ENCODE results near the gene IDE.
"Not testable (repeated sequence)": the region's sequence is repeated elsewhere in the genome, so short reads cannot be mapped to it uniquely, and the experiment has no call there.

The IDE gene

DNA sequence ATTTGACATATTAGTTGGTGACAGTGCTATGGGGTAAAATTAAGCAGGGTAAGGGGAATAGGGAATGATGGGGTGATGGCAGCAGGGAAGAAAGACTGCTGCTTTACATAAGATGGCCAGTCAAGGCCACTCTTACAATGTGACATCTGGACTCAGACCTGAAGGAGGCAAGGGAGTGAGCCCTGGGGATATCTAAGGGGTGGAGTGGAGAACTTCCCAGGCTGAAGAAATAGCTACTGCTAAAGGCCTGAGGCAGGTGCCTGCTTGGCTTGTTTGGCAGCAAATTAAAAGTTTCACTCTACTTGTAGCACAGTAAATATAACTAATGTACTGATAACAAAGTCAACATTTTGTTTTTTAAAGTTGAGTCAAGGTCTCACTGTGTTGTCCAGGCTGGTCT, 93.5 kb downstream of the IDE start:
- Histone ChIP-seq H3K36me3 (ENCODE audit: control insufficient read depth in 1 of 2, insufficient read depth in 2 of 2, low read length in 2 of 2) (peaks cover 26 to 51% of the 10 kb centered on the region in 2 donors), H3K4me1 (ENCODE audit: control insufficient read depth in 1 of 2, insufficient read depth in 2 of 2, low read length in 2 of 2) (no peaks in the 10 kb centered on the region), H3K27me3 (ENCODE audit: low read depth, low read length) (no peaks in the 10 kb centered on the region), H3K27ac (ENCODE audit: low read length) (no peak overlapping the region), H3K4me3 (ENCODE audit: low read depth in 1 of 2, low read length in 2 of 2) (no peak overlapping the region), H3K9me3 (ENCODE audit: control insufficient read depth in 1 of 2, low read length in 2 of 2) (no peaks in the 10 kb centered on the region)

DNA sequence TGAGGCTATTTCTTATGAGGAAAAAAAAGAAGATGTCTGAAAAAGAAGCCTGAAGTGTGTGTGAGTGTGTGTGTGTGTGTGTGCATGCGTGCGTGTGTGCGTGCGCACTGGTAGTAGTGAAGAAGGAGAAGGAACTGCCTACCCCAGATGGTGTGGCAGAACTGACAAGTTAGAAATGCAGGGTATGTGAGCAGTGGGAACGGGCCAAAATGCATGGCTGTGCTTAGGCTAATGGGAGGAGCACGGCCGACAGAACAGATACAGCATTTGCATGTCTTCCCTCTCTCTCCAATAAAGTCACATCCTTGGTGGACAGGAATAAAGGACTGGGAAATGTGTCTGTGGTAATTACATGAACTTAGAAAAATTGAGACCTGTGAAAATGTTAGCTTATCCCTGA, 94.3 kb downstream of the IDE start:
- Histone ChIP-seq H3K4me1 (ENCODE audit: control insufficient read depth in 1 of 2, insufficient read depth in 2 of 2, low read length in 2 of 2) (no peaks in the 10 kb centered on the region), H3K27ac (ENCODE audit: low read length) (no peak overlapping the region), H3K36me3 (ENCODE audit: control insufficient read depth in 1 of 2, insufficient read depth in 2 of 2, low read length in 2 of 2) (peaks cover 26 to 51% of the 10 kb centered on the region in 2 donors), H3K27me3 (ENCODE audit: low read depth, low read length) (no peaks in the 10 kb centered on the region), H3K9me3 (ENCODE audit: control insufficient read depth in 1 of 2, low read length in 2 of 2) (no peaks in the 10 kb centered on the region), H3K4me3 (ENCODE audit: low read depth in 1 of 2, low read length in 2 of 2) (no peak overlapping the region)

DNA sequence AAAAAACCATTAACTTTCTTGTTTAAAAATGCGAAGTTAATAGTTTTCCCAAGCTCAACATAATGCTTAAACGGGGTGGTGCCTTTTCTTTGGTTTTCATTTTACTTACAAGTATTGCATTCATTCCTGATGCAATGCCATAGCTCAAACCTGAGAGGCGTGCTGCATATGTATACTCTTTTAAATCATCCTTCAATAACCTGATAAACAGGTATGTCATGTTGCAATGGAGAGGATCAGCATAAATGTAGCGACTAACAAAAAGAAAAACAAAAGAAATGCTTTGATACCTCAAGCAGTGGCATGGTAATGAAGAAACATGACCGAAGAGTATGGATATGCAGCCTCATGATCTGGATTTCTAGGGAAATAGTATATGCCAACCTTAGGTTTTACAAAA, 95.4 kb downstream of the IDE start:
- no peak overlapping the region for H3K4me3 ChIP-seq (ENCODE audit: low read depth in 1 of 2, low read length in 2 of 2)
- H3K27me3 ChIP-seq (ENCODE audit: low read depth, low read length), result no peaks in the 10 kb centered on the region
- peaks cover 22 to 49% of the 10 kb centered on the region in 2 donors for H3K36me3 ChIP-seq (ENCODE audit: control insufficient read depth in 1 of 2, insufficient read depth in 2 of 2, low read length in 2 of 2)
- H3K27ac ChIP-seq (ENCODE audit: low read length), result no peak overlapping the region
- H3K9me3 ChIP-seq (ENCODE audit: control insufficient read depth in 1 of 2, low read length in 2 of 2), result no peaks in the 10 kb centered on the region
- no peaks in the 10 kb centered on the region for H3K4me1 ChIP-seq (ENCODE audit: control insufficient read depth in 1 of 2, insufficient read depth in 2 of 2, low read length in 2 of 2)

DNA sequence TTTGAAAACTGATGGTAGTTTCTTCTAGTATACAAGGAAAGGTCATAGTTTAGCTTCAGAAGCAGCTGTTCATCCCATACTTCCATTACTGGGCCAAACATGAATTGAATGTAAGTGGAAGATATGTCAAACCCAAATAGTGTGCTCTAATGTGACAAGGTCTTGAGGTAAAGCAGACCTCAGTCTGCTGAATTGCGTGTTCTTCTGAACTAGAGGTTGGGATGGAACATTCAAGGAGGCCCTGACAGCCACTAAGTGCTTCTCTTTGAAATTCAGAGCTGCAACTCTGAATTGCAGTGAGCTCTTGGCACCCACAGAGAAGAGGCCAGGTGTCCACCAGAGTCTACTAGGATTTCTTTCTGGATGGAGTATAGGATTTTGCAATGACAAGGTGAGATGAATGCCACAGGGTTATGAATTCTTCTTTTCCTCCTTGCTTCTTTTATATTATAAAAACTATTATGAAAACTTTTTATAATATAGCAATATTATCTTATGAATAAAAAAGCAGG, 98.5 kb downstream of the IDE start:
- no peak overlapping the region for H3K4me3 ChIP-seq (ENCODE audit: low read depth in 1 of 2, low read length in 2 of 2)
- peaks cover 17 to 40% of the 10 kb centered on the region in 2 donors for H3K36me3 ChIP-seq (ENCODE audit: control insufficient read depth in 1 of 2, insufficient read depth in 2 of 2, low read length in 2 of 2)
- H3K9me3 ChIP-seq (ENCODE audit: control insufficient read depth in 1 of 2, low read length in 2 of 2), result no peaks in the 10 kb centered on the region
- no peak overlapping the region for H3K27ac ChIP-seq (ENCODE audit: low read length)
- no peaks in the 10 kb centered on the region for H3K27me3 ChIP-seq (ENCODE audit: low read depth, low read length)
- no peaks in the 10 kb centered on the region for H3K4me1 ChIP-seq (ENCODE audit: control insufficient read depth in 1 of 2, insufficient read depth in 2 of 2, low read length in 2 of 2)

DNA sequence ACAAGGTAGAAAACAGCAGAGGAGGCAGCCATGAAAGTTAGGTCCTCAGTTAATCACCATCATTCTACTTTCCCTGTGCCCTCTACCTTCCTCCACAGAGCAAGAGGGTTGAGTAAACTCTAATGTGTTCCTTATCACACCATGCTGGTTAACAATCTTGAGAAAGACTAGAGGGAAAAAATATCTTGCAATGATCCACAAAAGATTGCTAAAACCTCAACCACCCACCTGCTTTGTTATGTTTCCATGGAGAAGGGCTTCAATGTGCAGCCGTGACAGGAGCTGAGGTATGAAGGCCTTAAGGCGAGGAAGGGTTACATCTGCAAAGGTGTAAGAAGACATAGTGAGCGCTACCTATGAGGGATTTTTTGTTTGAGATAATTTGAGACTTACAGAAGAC, 103.9 kb downstream of the IDE start:
- Histone ChIP-seq H3K27ac (ENCODE audit: low read length) (no peak overlapping the region), H3K4me3 (ENCODE audit: low read depth in 1 of 2, low read length in 2 of 2) (no peak overlapping the region), H3K27me3 (ENCODE audit: low read depth, low read length) (no peaks in the 10 kb centered on the region), H3K36me3 (ENCODE audit: control insufficient read depth in 1 of 2, insufficient read depth in 2 of 2, low read length in 2 of 2) (peaks cover 30 to 45% of the 10 kb centered on the region in 2 donors), H3K9me3 (ENCODE audit: control insufficient read depth in 1 of 2, low read length in 2 of 2) (no peaks in the 10 kb centered on the region), H3K4me1 (ENCODE audit: control insufficient read depth in 1 of 2, insufficient read depth in 2 of 2, low read length in 2 of 2) (no peaks in the 10 kb centered on the region)

DNA sequence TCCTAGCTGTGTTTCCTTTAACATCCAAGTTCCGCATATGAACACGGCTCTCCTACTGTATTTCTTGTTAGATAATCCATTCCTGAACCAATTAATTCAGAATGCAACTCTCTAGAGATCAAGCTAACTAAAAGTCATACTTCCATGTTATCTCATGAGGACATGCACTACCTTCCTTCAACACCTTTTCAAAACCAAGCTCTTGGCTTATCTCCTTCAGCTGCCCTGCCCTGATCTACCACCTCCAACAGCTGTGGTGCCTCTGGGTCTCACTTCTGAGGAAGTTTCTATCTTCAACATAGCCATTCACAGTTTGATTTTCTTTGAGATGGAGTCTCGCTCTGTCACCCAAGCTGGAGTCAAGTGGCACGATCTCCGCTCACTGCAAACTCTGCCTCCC, 109.5 kb downstream of the IDE start:
- no peak overlapping the region for H3K4me3 ChIP-seq (ENCODE audit: low read depth in 1 of 2, low read length in 2 of 2)
- peaks cover 45 to 58% of the 10 kb centered on the region in 2 donors for H3K36me3 ChIP-seq (ENCODE audit: control insufficient read depth in 1 of 2, insufficient read depth in 2 of 2, low read length in 2 of 2)
- no peak overlapping the region for H3K27ac ChIP-seq (ENCODE audit: low read length)
- H3K9me3 ChIP-seq (ENCODE audit: control insufficient read depth in 1 of 2, low read length in 2 of 2), result no peaks in the 10 kb centered on the region
- H3K4me1 ChIP-seq (ENCODE audit: control insufficient read depth in 1 of 2, insufficient read depth in 2 of 2, low read length in 2 of 2), result no peaks in the 10 kb centered on the region
- H3K27me3 ChIP-seq (ENCODE audit: low read depth, low read length), result no peaks in the 10 kb centered on the region

DNA sequence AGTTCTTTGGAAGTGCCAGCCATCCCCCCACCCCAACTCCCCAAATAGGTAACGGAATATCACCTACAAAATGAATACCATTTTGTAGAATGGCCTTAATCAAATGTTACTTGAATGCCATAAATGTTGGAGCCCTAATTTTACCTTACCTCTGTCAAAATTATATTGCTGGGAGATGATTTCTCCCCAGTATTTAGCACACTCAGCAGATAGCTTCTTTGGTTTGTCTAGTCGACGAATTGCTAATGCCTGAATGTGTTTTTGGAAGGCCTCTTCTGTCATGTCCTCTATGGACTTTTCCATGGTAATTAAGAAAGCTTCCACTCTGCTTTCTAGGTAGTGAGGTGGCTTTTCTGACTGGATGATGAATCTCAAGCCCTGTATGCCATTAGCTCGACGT, 110.3 kb downstream of the IDE start:
- no peaks in the 10 kb centered on the region for H3K9me3 ChIP-seq (ENCODE audit: control insufficient read depth in 1 of 2, low read length in 2 of 2)
- no peaks in the 10 kb centered on the region for H3K4me1 ChIP-seq (ENCODE audit: control insufficient read depth in 1 of 2, insufficient read depth in 2 of 2, low read length in 2 of 2)
- no peak overlapping the region for H3K27ac ChIP-seq (ENCODE audit: low read length)
- peaks cover 38 to 52% of the 10 kb centered on the region in 2 donors for H3K36me3 ChIP-seq (ENCODE audit: control insufficient read depth in 1 of 2, insufficient read depth in 2 of 2, low read length in 2 of 2)
- no peak overlapping the region for H3K4me3 ChIP-seq (ENCODE audit: low read depth in 1 of 2, low read length in 2 of 2)
- H3K27me3 ChIP-seq (ENCODE audit: low read depth, low read length), result no peaks in the 10 kb centered on the region

DNA sequence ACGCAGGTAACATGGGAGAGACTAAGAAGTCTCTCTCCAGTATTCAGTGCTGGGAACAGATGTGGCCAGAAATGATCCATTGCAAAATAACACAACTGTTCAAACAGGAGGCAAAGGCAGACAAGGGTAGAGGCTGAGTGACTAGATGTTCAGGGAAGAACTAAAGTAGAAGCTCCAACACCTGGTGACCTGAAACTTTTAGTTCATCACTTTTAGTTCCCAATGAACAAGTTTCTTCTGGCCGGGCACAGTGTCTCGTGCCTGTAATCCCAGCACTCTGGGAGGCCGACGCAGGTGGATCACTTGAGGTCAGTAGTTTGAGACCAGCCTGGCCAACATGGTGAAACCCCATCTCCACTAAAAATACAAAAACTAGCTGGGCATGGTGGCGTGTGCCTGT, 118.9 kb downstream of the IDE start:
- peaks cover 9 to 37% of the 10 kb centered on the region in 2 donors for H3K36me3 ChIP-seq (ENCODE audit: control insufficient read depth in 1 of 2, insufficient read depth in 2 of 2, low read length in 2 of 2)
- H3K27ac ChIP-seq (ENCODE audit: low read length); H3K9me3 ChIP-seq (ENCODE audit: control insufficient read depth in 1 of 2, low read length in 2 of 2); H3K27me3 ChIP-seq (ENCODE audit: low read depth, low read length); H3K4me1 ChIP-seq (ENCODE audit: control insufficient read depth in 1 of 2, insufficient read depth in 2 of 2, low read length in 2 of 2); H3K4me3 ChIP-seq (ENCODE audit: low read depth in 1 of 2, low read length in 2 of 2): not testable (repeated sequence)

DNA sequence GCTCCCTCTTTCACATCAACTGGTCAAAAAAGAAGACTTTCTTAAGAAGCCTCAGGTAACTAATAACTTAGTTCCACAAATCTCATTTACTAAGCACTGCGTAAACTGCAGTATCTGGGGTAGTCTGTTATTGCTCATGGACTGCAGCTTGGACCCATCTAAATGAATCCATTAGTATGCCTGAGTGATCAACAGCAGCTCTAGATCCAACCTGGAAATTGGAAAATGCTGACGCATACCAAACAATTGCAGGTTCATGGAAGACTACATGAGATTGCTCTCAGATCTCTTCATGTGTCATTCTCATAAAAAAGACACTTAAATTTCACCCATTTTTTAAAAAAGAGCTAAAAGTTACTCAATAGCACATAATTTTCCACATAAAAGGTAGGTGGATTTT, 121.6 kb downstream of the IDE start:
- no peaks in the 10 kb centered on the region for H3K27me3 ChIP-seq (ENCODE audit: low read depth, low read length)
- no peak overlapping the region for H3K4me3 ChIP-seq (ENCODE audit: low read depth in 1 of 2, low read length in 2 of 2)
- no peaks in the 10 kb centered on the region for H3K4me1 ChIP-seq (ENCODE audit: control insufficient read depth in 1 of 2, insufficient read depth in 2 of 2, low read length in 2 of 2)
- H3K27ac ChIP-seq (ENCODE audit: low read length), result no peak overlapping the region
- H3K9me3 ChIP-seq (ENCODE audit: control insufficient read depth in 1 of 2, low read length in 2 of 2), result no peaks in the 10 kb centered on the region
- H3K36me3 ChIP-seq (ENCODE audit: control insufficient read depth in 1 of 2, insufficient read depth in 2 of 2, low read length in 2 of 2), result peaks cover 9 to 37% of the 10 kb centered on the region in 2 donors

DNA sequence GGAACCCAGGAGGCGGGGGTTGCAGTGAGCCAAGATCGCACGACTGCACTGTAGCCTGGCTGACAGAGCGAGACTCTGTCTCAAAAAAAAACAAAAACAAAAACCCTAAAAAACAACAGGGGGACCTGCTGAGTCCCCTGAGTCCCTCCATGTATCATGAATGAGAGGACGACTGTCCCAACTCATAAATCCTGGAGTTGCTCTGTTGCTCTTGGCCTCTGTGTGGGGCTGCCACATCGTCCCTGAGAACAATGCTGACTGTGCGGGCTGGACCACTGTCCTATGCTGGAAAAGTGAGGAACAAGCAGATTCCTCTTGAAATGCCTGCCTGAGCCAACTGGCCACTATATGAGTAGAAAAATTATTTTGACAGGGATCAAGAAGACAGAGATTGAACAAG, 122.5 kb downstream of the IDE start:
- H3K4me3 ChIP-seq (ENCODE audit: low read depth in 1 of 2, low read length in 2 of 2), result no peak overlapping the region
- H3K36me3 ChIP-seq (ENCODE audit: control insufficient read depth in 1 of 2, insufficient read depth in 2 of 2, low read length in 2 of 2), result peaks cover 9 to 32% of the 10 kb centered on the region in 2 donors
- no peaks in the 10 kb centered on the region for H3K27me3 ChIP-seq (ENCODE audit: low read depth, low read length)
- no peaks in the 10 kb centered on the region for H3K4me1 ChIP-seq (ENCODE audit: control insufficient read depth in 1 of 2, insufficient read depth in 2 of 2, low read length in 2 of 2)
- H3K9me3 ChIP-seq (ENCODE audit: control insufficient read depth in 1 of 2, low read length in 2 of 2), result no peaks in the 10 kb centered on the region
- no peak overlapping the region for H3K27ac ChIP-seq (ENCODE audit: low read length)

DNA sequence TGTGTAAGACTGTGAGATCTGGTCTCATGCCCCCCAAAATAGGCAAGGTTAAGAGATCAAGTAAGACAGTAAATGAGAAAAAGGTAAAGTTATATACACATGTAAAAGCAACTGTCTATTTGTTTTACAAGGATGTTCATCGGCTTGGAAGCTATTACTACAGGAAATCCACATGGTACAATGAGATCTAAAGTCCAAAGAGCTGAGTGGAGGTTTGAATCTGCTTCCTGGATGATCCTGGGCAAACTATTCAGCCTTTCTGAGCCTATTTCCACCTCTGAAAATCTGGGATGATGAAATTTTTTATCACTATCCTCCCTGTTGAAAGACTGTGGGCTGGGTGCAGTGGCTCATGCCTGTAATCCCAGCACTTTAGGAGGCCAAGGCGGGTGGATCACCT, 123.0 kb downstream of the IDE start:
- H3K27me3 ChIP-seq (ENCODE audit: low read depth, low read length), result no peaks in the 10 kb centered on the region
- no peak overlapping the region for H3K4me3 ChIP-seq (ENCODE audit: low read depth in 1 of 2, low read length in 2 of 2)
- H3K36me3 ChIP-seq (ENCODE audit: control insufficient read depth in 1 of 2, insufficient read depth in 2 of 2, low read length in 2 of 2), result peaks cover 4 to 27% of the 10 kb centered on the region in 2 donors
- H3K9me3 ChIP-seq (ENCODE audit: control insufficient read depth in 1 of 2, low read length in 2 of 2), result no peaks in the 10 kb centered on the region
- no peak overlapping the region for H3K27ac ChIP-seq (ENCODE audit: low read length)
- H3K4me1 ChIP-seq (ENCODE audit: control insufficient read depth in 1 of 2, insufficient read depth in 2 of 2, low read length in 2 of 2), result no peaks in the 10 kb centered on the region

DNA sequence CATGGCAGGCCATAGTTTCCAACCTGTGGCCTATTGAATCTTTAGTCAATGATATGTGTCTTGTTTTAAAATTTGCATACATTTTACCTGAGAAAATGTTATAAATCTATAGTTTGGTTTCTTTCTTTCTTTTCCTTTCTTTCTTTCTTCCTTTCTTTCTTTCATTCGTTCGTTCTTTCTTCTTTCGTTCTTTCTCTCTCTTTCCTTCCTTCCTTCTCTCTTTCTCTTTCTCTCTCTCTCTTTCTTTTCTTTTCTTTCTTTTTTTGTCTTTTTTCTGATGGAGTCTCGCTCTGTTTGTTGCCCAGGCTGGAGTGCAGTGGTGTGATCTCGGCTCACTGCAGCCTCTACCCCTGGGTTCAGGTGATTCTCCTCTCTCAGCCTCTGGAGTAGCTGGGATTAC, 133.3 kb downstream of the IDE start:
- no peak overlapping the region for H3K4me3 ChIP-seq (ENCODE audit: low read depth in 1 of 2, low read length in 2 of 2)
- H3K27me3 ChIP-seq (ENCODE audit: low read depth, low read length), result no peaks in the 10 kb centered on the region
- H3K4me1 ChIP-seq (ENCODE audit: control insufficient read depth in 1 of 2, insufficient read depth in 2 of 2, low read length in 2 of 2), result no peaks in the 10 kb centered on the region
- no peaks in the 10 kb centered on the region for H3K9me3 ChIP-seq (ENCODE audit: control insufficient read depth in 1 of 2, low read length in 2 of 2)
- no peaks in the 10 kb centered on the region for H3K36me3 ChIP-seq (ENCODE audit: control insufficient read depth in 1 of 2, insufficient read depth in 2 of 2, low read length in 2 of 2)
- no peak overlapping the region for H3K27ac ChIP-seq (ENCODE audit: low read length)

Data from muscle layer of duodenum (tissue), 2 donors.